SK-N-SH (cell line): ENCODE results near the gene GRK5. TPM values are rescaled to one million over a fixed set of nuclear protein-coding genes. Genes with fewer than 3 reads are reported as not detected.

Experiments
- CTCF ChIA-PET: fragments of 300-600, 350-600 bp; formaldehyde crosslinking; extraction: SDS; loops from one replicate; lab custom pipeline; 2021; lab: Yijun Ruan, JAX
- POLR2A ChIA-PET: fragments of 350-600 bp; sonication (Branson Sonifier 250); formaldehyde crosslinking; extraction: SDS; loops from one replicate; lab custom pipeline; 2020; ENCODE audit warnings: antibody characterized with exemption, inconsistent platforms; lab: Yijun Ruan, JAX
- DNase-seq: peaks from one replicate; pipeline ENCODE4 v3.0.0; 2012
- H2AFZ ChIP-seq: fragments of 200-600 bp; sonication (generic); 2 replicates; pipeline ENCODE4 v1.8.1; 2016; ENCODE audit warnings: antibody characterized with exemption, mild to moderate bottlenecking, low read depth
- H3F3A ChIP-seq: fragments of 200-600 bp; sonication (generic); replicated peaks from 2 replicates; pipeline ENCODE3; 2016; ENCODE audit warnings: antibody characterized with exemption, mild to moderate bottlenecking; ENCODE audit not compliant: insufficient read depth
- H3K27ac ChIP-seq, 2 experiments: fragments of 200-500 bp in 1 of 2; fragments of 200-600 bp in 1 of 2; sonication (Bioruptor generic) in 1 of 2; sonication (generic), shearing (Covaris generic) in 1 of 2; 2 replicates each; pipeline versions ENCODE4 v1.5.1 to v1.6.1; 2014 to 2016; ENCODE audit warnings: low read depth in 2 of 2, inconsistent platforms in 1 of 2, low read length in 1 of 2, mild to moderate bottlenecking in 1 of 2, mixed read lengths in 1 of 2
- H3K27me3 ChIP-seq: fragments of 200-600 bp; sonication (generic), shearing (Covaris generic); 2 replicates; pipeline ENCODE4 v1.6.1; 2016; ENCODE audit warnings: mixed run types; ENCODE audit not compliant: insufficient read depth
- H3K36me3 ChIP-seq, 2 experiments: fragments of 200-500 bp in 1 of 2; fragments of 200-600 bp in 1 of 2; sonication (Bioruptor generic) in 1 of 2; sonication (generic) in 1 of 2; replicated peaks in 1 of 2; 2 replicates each; pipeline versions ENCODE3 to v1.5.1; 2014 to 2016; ENCODE audit warnings: low read length in 1 of 2, mild to moderate bottlenecking in 1 of 2; ENCODE audit not compliant: insufficient read depth in 2 of 2, control insufficient read depth in 1 of 2
- H3K4me1 ChIP-seq, 2 experiments: fragments of 200-500 bp in 1 of 2; fragments of 200-600 bp in 1 of 2; sonication (Bioruptor generic) in 1 of 2; sonication (generic), shearing (Covaris generic) in 1 of 2; 2 replicates each; pipeline versions ENCODE4 v1.5.1 to v1.6.1; 2014 to 2016; ENCODE audit warnings: low read depth in 1 of 2, low read length in 1 of 2, mixed run types in 1 of 2; ENCODE audit not compliant: insufficient read depth in 2 of 2, control insufficient read depth in 1 of 2
- H3K4me2 ChIP-seq: fragments of 200-600 bp; sonication (generic), shearing (Covaris generic); 2 replicates; pipeline ENCODE4 v1.6.1; 2017; ENCODE audit warnings: mixed run types
- H3K4me3 ChIP-seq, 2 experiments: fragments of 200-500 bp in 1 of 2; fragments of 200-600 bp in 1 of 2; sonication (Bioruptor generic) in 1 of 2; sonication (generic), shearing (Covaris generic) in 1 of 2; 2 replicates each; pipeline versions ENCODE4 v1.5.1 to v1.8.1; 2014 to 2016; ENCODE audit warnings: low read depth in 2 of 2, inconsistent platforms in 1 of 2, low read length in 1 of 2, mild to moderate bottlenecking in 1 of 2, mixed read lengths in 1 of 2, moderate library complexity in 1 of 2
- H3K79me2 ChIP-seq: fragments of 200-600 bp; sonication (generic); 2 replicates; pipeline ENCODE4 v1.8.1; 2017; ENCODE audit warnings: mild to moderate bottlenecking; ENCODE audit not compliant: insufficient read depth
- H3K9ac ChIP-seq: fragments of 200-600 bp; sonication (generic); 2 replicates; pipeline ENCODE4 v1.6.1; 2017; ENCODE audit warnings: mixed run types
- H3K9me2 ChIP-seq: fragments of 200-600 bp; sonication (generic); 2 replicates; pipeline ENCODE4 v1.6.1; 2017; ENCODE audit warnings: mixed run types
- H3K9me3 ChIP-seq: fragments of 200-600 bp; sonication (generic); 2 replicates; pipeline ENCODE4 v1.6.1; 2017; ENCODE audit warnings: mixed run types, mild to moderate bottlenecking, moderate library complexity
- H4K20me1 ChIP-seq: fragments of 200-600 bp; sonication (generic); 2 replicates; pipeline ENCODE4 v1.6.1; 2017; ENCODE audit warnings: mild to moderate bottlenecking, mixed run types; ENCODE audit not compliant: insufficient read depth
- CHD2 ChIP-seq: fragments of 150-350 bp; IDR thresholded peaks from 2 replicates; pipeline ENCODE4 v1.6.1; 2018; ENCODE audit warnings: low read length; ENCODE audit not compliant: partially characterized antibody
- CTCF ChIP-seq: fragments of 200-600 bp; sonication (generic); IDR thresholded peaks from 2 replicates; pipeline ENCODE4 v1.6.1; 2017; ENCODE audit warnings: antibody characterized with exemption, mild to moderate bottlenecking, moderate library complexity
- EP300 ChIP-seq, 2 experiments: IDR thresholded peaks; 2 replicates each; pipeline versions ENCODE4 v1.4.0 to v1.6.1; 2012; ENCODE audit warnings: borderline replicate concordance in 1 of 2, low read depth in 1 of 2, low read length in 1 of 2
- FOXJ3 ChIP-seq: sonication (generic); formaldehyde crosslinking; IDR thresholded peaks from 2 replicates; pipeline ENCODE4 v1.5.1; 2020; ENCODE audit warnings: mild to moderate bottlenecking, missing genetic modification reagents
- FOXM1 ChIP-seq: IDR thresholded peaks from 2 replicates; pipeline ENCODE4 v1.4.0; 2012; ENCODE audit warnings: low read depth, mild to moderate bottlenecking
- JUND ChIP-seq: IDR thresholded peaks from 2 replicates; pipeline ENCODE4 v1.4.0; 2012
- MEF2A ChIP-seq: IDR thresholded peaks from 2 replicates; pipeline ENCODE4 v1.4.0; 2012; ENCODE audit warnings: low read depth, borderline replicate concordance
- MXI1 ChIP-seq: IDR thresholded peaks from 2 replicates; pipeline ENCODE4 v1.6.1; 2012; ENCODE audit warnings: mild to moderate bottlenecking, low read depth, low read length, improper control_type of control experiment
- NFIC ChIP-seq: IDR thresholded peaks from 2 replicates; pipeline ENCODE4 v1.4.0; 2012; ENCODE audit warnings: borderline replicate concordance
- NRF1 ChIP-seq: IDR thresholded peaks from 2 replicates; pipeline ENCODE4 v1.6.1; 2012; ENCODE audit warnings: low read depth, mild to moderate bottlenecking, low read length
- POLR2AphosphoS5 ChIP-seq: IDR thresholded peaks from 2 replicates; pipeline ENCODE4 v1.6.1; 2012; ENCODE audit warnings: low read depth, low read length
- RAD21 ChIP-seq: IDR thresholded peaks from 2 replicates; pipeline ENCODE4 v1.6.1; 2012; ENCODE audit warnings: mild to moderate bottlenecking, low read length
- RCOR1 ChIP-seq: fragments of 150-350 bp; IDR thresholded peaks from 2 replicates; pipeline ENCODE4 v1.6.1; 2017; ENCODE audit warnings: antibody characterized with exemption, low read length
- REST ChIP-seq: IDR thresholded peaks from 2 replicates; pipeline ENCODE4 v1.6.1; 2012; ENCODE audit warnings: mild to moderate bottlenecking, low read depth, low read length, moderate library complexity
- RFX5 ChIP-seq: IDR thresholded peaks from 2 replicates; pipeline ENCODE4 v1.6.1; 2012; ENCODE audit warnings: mild to moderate bottlenecking, improper control_type of control experiment, low read length
- RXRA ChIP-seq: IDR thresholded peaks from 2 replicates; pipeline ENCODE4 v1.4.0; 2012; ENCODE audit warnings: low read depth, mild to moderate bottlenecking, borderline replicate concordance
- TCF12 ChIP-seq: IDR thresholded peaks from 2 replicates; pipeline ENCODE4 v1.4.0; 2012
- TEAD4 ChIP-seq: IDR thresholded peaks from 2 replicates; pipeline ENCODE4 v1.4.0; 2012; ENCODE audit warnings: mild to moderate bottlenecking, borderline replicate concordance; ENCODE audit not compliant: insufficient read depth
- USF1 ChIP-seq: IDR thresholded peaks from 2 replicates; pipeline ENCODE4 v1.4.0; 2012; ENCODE audit warnings: low read depth, borderline replicate concordance
- USF2 ChIP-seq: fragments of 150-350 bp; IDR thresholded peaks from 2 replicates; pipeline ENCODE4 v1.6.1; 2017; ENCODE audit warnings: antibody characterized with exemption, low read length, low read depth, borderline replicate concordance
- ZBTB33 ChIP-seq: IDR thresholded peaks from 2 replicates; pipeline ENCODE4 v1.4.0; 2012; ENCODE audit warnings: low read depth, borderline replicate concordance
- WGBS: methylation state at CpG from one replicate; pipeline ENCODE4 v1.1.6; 2017; ENCODE audit warnings: low lambda C conversion rate; 5-methylcytosine and 5-hydroxymethylcytosine counted together
- polyA plus RNA-seq, 3 experiments: library from polyadenylated mRNA; depleted of rRNA; stranded (reverse); fragments of >200 nt; gene quantifications; 2 replicates each; pipeline ENCODE4 v1.2.3, GENCODE V29; 2012

Gene GRK5
- polyA plus RNA-seq, 1 of the 3 experiments (the other 2 are of a cell fraction): 12.1 TPM

- no peaks in the 10 kb centered on the region for H3F3A ChIP-seq
- CTCF ChIA-PET: interaction anchor here (0.9 to 7.5 kb wide), 4 partner anchors 32 to 214 kb away, joined by 3 to 87 read pairs (median 28); partner anchors contain the start of gene GRK5
- POLR2A ChIA-PET: interaction anchor here (1.4 kb wide), 1 partner anchor 9 kb away, joined by 8 read pairs; no protein-coding TSS in a partner anchor
- H3K9me3 ChIP-seq: no peaks in the 10 kb centered on the region
- peak overlapping the region; percentile 31; the same call in 1 of the 2 replicates for H3K4me2 ChIP-seq
- H3K27ac ChIP-seq: peak overlapping the region in 1 of 2 experiments; percentile 95; a peak in 2 of 4 replicates
- DNase-seq: peak; percentile 87
- H3K9me2 ChIP-seq: no peaks in the 10 kb centered on the region
- H3K36me3 ChIP-seq: no peaks in the 10 kb centered on the region
- H3K27me3 ChIP-seq: no peaks in the 10 kb centered on the region
- no peak overlapping the region for H2AFZ ChIP-seq
- WGBS: 58% methylated on average over 9 of the region's 9 CpGs
- no peak for TF ChIP-seq ZBTB33
- TF ChIP-seq CHD2: peak; percentile 58
- TF ChIP-seq MXI1: no peak
- TF ChIP-seq MEF2A: no peak
- TF ChIP-seq RCOR1: peak; percentile 98
- no peak for TF ChIP-seq NRF1
- TF ChIP-seq RFX5: no peak
- TF ChIP-seq NFIC: no peak
- no peak for TF ChIP-seq USF1
- TF ChIP-seq EP300 (IDR thresholded peaks at IDR 0.05; ENCODE audit: borderline replicate concordance in 1 of 2, low read depth in 1 of 2, low read length in 1 of 2): no peak
- TF ChIP-seq FOXJ3 (CRISPR knock-in tag): peak; percentile 69; the same call in 1 of the 2 replicates
- peak; percentile 93 for TF ChIP-seq TCF12
- TF ChIP-seq REST: no peak
- no peak for TF ChIP-seq TEAD4
- no peak for TF ChIP-seq CTCF
- TF ChIP-seq POLR2AphosphoS5: 0 out of 2 replicates have a peak, but pooled peaks have one; percentile 26
- TF ChIP-seq USF2: no peak
- no peak for TF ChIP-seq RXRA
- TF ChIP-seq JUND: no peak
- no peak for TF ChIP-seq RAD21
- no peak for TF ChIP-seq FOXM1
- no peak overlapping the region for H3K4me3 ChIP-seq
- H3K4me1 ChIP-seq: peaks cover 7 to 62% of the 10 kb centered on the region in 2 experiments; a peak in 2 of 4 replicates
- H4K20me1 ChIP-seq: no peaks in the 10 kb centered on the region
- no peak overlapping the region for H3K9ac ChIP-seq
- H3K79me2 ChIP-seq: no peaks in the 10 kb centered on the region
These were observed 205.7 kb downstream of the GRK5 start for GRCh38 chr10:119413093-119413453.
